K562 (cell line): ENCODE results near the gene CLDN24.

Experiments used
- ADNP ChIP-seq: fragments of 200-800 bp; sonication (Bioruptor generic); IDR thresholded peaks from 2 replicates; pipeline ENCODE4 v1.6.1; 2016; ENCODE audit warnings: missing genetic modification characterization, missing compliant biosample characterization
- CTCF ChIP-seq, 3 experiments: IDR thresholded peaks in 2 of 3; conservative IDR thresholded peaks in 1 of 3; 2 replicates each; pipeline ENCODE4 v1.5.1; 2011 to 2012; ENCODE audit warnings: low read length in 3 of 3, mild to moderate bottlenecking in 3 of 3, control low read depth in 2 of 3, improper control_type of control experiment in 1 of 3, inconsistent platforms in 1 of 3, low read depth in 1 of 3, mixed read lengths in 1 of 3, moderate library complexity in 1 of 3; ENCODE audit not compliant: insufficient read depth in 2 of 3
- E4F1 ChIP-seq: fragments of 250-450 bp; sonication (Bioruptor Pico); IDR thresholded peaks from 2 replicates; pipeline ENCODE4 v1.5.0; 2021; ENCODE audit warnings: mild to moderate bottlenecking, borderline replicate concordance
- NR2F6 ChIP-seq: fragments of 450-650 bp; formaldehyde crosslinking; IDR thresholded peaks from 2 replicates; pipeline ENCODE4 v1.4.0; 2020; ENCODE audit warnings: mild to moderate bottlenecking
- NR3C1 ChIP-seq: sonication (generic); formaldehyde crosslinking; IDR thresholded peaks from 2 replicates; pipeline ENCODE4 v1.8.1; 2022; ENCODE audit warnings: missing genetic modification reagents
- SRF ChIP-seq, 2 experiments: fragments of 250-450, 450-650 bp in 1 of 2; sonication (Bioruptor Pico) in 1 of 2; sonication (generic) in 1 of 2; formaldehyde crosslinking; IDR thresholded peaks; 2 replicates each; pipeline versions ENCODE4 v1.5.0 to v1.5.1; 2020 to 2022; ENCODE audit warnings: mild to moderate bottlenecking in 1 of 2, missing genetic modification reagents in 1 of 2
- ZBTB8A ChIP-seq: fragments of 450-650 bp; IDR thresholded peaks from 2 replicates; pipeline ENCODE4 v1.6.1; 2018; ENCODE audit warnings: mild to moderate bottlenecking, moderate library complexity; ENCODE audit not compliant: partially characterized antibody
- ZNF384 ChIP-seq: IDR thresholded peaks from 2 replicates; pipeline ENCODE4 v1.6.1; 2012; ENCODE audit warnings: low read depth, low read length, improper control_type of control experiment

GRCh38 chr4:183295711-183296110 lies 26.5 kb downstream of the CLDN24 start:
- TF ChIP-seq CTCF (IDR thresholded peaks at IDR 0.05 in 2 of 3, conservative IDR thresholded peaks at IDR 0.05 in 1 of 3; ENCODE audit: insufficient read depth in 2 of 3, low read depth in 1 of 3, low read length in 3 of 3) (no peak), NR2F6 (CRISPR knock-in tag) (no peak), ZBTB8A (no peak), SRF (CRISPR knock-in tag; IDR thresholded peaks at IDR 0.05) (no peak), ADNP (no peak), E4F1 (CRISPR knock-in tag) (no peak), NR3C1 (CRISPR knock-in tag) (no peak), ZNF384 (no peak)
